Measurements from ENCODE around the gene NAXE. TPM values are rescaled to one million over a fixed set of nuclear protein-coding genes. Genes with fewer than 3 reads are reported as not detected.

NAXE gene
- total RNA-seq, 2 experiments from 2014 or later = 66.3 to 73.9 TPM

DNA sequence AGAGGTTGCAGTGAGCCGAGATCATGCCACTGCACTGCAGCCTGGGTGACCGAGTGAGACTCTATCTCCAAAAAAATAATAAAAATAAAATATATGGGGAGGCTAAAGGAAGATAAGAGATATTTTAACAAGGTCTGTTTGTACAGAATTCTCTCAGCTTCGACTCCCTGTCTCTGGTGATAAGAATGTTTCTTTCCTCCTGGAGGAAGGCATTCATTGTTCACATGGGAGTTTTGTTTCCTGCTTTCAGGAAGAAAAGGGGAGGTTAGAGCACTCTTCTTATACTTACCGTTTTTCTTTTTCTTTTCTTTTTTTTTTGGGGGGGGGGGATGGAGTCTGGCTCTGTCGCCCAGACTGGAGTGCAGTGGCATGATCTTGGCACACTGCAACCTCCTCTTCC is 2.0 kb upstream of the NAXE start:
- POLR2A ChIA-PET = no interaction called here
- CTCF ChIA-PET = interaction anchor here (1.2 kb wide), 1 partner anchor 203 kb away, joined by 4 read pairs; no protein-coding TSS in a partner anchor

DNA sequence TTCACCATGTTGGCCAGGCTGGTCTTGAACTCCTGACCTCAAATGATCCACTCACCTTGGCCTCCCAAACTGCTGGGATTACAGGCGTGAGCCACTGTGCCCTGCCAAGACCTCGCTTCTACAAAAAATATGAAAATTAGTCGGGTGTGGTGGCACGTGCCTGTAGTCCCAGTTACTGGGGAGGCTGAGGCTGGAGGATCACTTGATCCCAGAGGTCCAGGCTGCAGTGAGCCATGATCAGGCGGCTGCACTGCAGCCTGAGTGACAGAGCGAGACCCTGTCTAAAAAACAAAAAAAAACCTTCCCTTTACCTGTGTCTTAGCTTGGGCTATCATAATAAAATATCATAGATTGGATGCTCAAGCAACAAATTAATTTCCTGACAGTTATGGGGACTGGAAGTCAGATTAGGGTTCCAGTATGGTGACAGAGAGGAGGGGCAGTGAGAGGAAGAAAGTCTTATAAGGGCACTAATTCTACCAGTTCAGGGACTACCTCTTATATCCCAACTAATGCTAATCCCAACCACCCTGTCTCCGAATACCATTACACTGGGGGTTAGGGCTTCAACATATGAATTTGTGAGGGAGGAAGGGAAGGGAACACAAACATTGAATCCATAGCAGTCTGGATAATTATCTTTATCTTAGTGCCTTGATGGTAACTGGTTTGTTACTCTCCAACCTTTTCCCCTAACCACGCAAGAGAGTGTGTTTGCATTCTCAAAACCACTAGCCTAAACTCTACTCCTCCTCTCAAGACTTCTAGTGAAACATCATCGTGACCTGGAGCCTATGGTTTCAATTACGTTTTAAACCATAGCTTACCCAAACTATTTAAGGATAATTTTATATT is 1.0 kb upstream of the NAXE start:
- POLR2A ChIA-PET = interaction anchor here (0.6 to 2.7 kb wide), 5 partner anchors 9 to 89 kb away, joined by 3 to 23 read pairs (median 3); partner anchors contain the start of gene GPATCH4
- CTCF ChIA-PET = interaction anchor here (0.9 to 4.8 kb wide), 9 partner anchors 8 to 205 kb away, joined by 3 to 18 read pairs (median 3); no protein-coding TSS in a partner anchor

DNA sequence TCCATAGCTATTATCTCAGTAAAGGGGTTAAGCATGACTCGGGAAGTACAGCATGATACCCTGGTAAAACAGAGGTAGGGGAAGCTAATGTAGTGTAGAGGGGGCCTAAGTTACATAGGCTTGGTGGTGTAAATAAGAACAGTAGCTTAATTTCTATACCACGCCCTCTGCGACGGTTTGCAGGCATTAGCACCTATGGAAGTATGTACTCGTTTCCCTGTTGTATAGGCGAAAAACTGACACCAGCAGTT is 470 bp upstream of the NAXE start:
- ChIA-PET CTCF (interaction anchor here (0.9 to 4.8 kb wide), 10 partner anchors 9 to 205 kb away, joined by 3 to 18 read pairs (median 3); no protein-coding TSS in a partner anchor), POLR2A (interaction anchor here (0.6 to 2.7 kb wide), 5 partner anchors 9 to 90 kb away, joined by 3 to 23 read pairs (median 3); partner anchors contain the start of gene GPATCH4)

DNA sequence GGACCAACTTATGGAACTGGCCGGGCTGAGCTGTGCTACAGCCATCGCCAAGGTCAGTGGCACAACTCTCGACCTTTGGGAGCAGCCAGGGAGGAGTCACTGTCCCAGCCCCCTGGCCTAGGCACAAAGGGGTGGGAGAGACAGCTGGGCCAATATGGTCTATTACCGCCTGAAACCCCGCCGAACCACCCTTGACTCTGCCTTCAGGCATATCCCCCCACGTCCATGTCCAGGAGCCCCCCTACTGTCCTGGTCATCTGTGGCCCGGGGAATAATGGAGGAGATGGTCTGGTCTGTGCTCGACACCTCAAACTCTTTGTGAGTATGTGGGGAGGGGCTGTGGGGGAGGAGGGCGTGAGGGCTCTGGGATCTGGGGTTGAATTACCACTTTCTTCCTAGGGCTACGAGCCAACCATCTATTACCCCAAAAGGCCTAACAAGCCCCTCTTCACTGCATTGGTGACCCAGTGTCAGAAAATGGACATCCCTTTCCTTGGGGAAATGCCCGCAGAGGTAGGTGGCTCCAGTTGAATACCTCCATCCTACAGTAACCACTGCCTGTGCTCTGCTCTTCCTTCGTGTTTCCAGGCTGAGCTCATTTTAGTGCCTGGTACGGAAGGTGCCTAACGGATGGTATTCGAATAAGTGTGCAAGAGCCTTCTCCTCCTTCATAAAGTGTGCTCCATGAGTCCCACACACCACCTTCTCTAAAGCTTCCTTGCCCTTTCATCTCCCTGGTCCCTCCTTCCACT is 758 bp downstream of the NAXE start:
- CTCF ChIA-PET = interaction anchor here (0.9 to 4.8 kb wide), 11 partner anchors 8 to 207 kb away, joined by 3 to 18 read pairs (median 4); partner anchors contain the start of gene GPATCH4
- POLR2A ChIA-PET = interaction anchor here (0.5 to 2.7 kb wide), 7 partner anchors 8 to 282 kb away, joined by 3 to 23 read pairs (median 4); partner anchors contain the start of genes GPATCH4 and MEF2D

DNA sequence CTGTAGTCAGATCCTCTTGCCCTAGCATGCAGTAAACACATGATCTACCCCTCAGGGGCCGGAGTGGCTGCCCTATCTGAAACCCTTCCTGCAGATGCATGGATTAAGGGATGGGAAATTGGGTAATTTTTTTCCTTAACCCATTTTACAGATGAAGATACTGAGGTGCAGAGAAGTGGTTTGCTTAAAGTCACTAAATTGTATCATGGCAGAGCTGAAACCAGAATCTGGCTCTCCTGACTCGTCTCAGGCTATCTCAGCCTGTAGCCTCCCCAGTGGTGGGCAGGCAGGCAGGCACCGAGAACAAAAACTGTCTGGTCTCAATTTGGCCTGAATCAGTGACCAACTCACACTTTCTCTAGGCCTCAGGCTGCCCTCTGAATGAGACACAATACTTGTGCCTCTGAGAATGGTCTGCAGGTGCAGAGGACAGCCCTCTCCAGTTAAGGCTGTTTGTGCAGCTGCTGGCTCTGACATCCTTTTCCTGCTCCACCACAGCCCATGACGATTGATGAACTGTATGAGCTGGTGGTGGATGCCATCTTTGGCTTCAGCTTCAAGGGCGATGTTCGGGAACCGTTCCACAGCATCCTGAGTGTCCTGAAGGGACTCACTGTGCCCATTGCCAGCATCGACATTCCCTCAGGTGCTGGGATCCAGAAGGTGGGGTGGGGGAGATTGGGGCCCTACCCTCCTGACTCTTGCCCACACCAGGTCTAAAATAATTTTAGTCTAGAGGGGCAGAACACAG is 1.5 kb downstream of the NAXE start:
- POLR2A ChIA-PET = interaction anchor here (0.5 to 2.7 kb wide), 5 partner anchors 7 to 283 kb away, joined by 3 to 23 read pairs (median 10); partner anchors contain the start of genes GPATCH4 and MEF2D
- CTCF ChIA-PET = interaction anchor here (0.9 to 4.8 kb wide), 8 partner anchors 8 to 147 kb away, joined by 3 to 18 read pairs (median 4); partner anchors contain the start of gene GPATCH4

DNA sequence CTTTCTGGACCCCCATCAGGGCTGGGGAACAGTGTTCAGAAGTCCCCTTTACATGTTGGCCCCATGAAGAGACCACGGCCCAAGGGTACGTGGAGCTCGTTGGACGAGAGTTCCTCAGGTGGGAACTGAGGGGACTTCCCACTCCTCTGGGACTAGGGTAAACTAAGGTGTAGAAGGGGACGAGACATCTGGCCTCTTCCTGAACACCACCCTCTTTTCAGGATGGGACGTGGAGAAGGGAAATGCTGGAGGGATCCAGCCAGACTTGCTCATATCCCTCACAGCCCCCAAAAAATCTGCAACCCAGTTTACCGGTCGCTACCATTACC is 2.0 kb downstream of the NAXE start:
- POLR2A ChIA-PET = interaction anchor here (0.6 kb wide), 1 partner anchor 109 kb away, joined by 10 read pairs; no protein-coding TSS in a partner anchor
- CTCF ChIA-PET = interaction anchor here (1.2 to 4.8 kb wide), 5 partner anchors 10 to 148 kb away, joined by 3 to 18 read pairs (median 5); no protein-coding TSS in a partner anchor

DNA sequence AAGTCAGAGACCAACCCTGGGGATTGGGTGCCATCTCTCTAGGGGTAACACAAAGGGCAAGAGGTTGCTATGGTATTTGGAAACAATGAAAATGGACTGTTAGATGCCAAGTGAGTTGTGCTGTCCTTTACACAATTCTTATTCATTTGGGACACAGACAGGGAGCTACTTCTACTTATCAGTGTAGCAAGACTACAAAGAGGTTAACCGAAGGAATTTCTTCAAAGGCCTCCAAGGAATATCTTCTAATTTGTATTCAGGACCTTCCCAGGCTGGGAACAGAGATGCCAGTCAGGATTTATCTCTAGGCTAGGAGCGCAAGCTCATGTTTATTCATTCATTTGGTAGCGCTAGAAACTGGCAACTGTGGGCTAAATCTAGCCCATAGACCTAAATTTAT is 2.6 kb downstream of the NAXE start:
- ChIA-PET CTCF (interaction anchor here (0.6 to 4.8 kb wide), 7 partner anchors 9 to 148 kb away, joined by 3 to 18 read pairs (median 4); no protein-coding TSS in a partner anchor), POLR2A (no interaction called here)

GRCh38 chr1:156595016-156595415 is 3.4 kb downstream of the NAXE start:
- POLR2A ChIA-PET = no interaction called here
- CTCF ChIA-PET = interaction anchor here (1.9 kb wide), 1 partner anchor 114 kb away, joined by 5 read pairs; no protein-coding TSS in a partner anchor

DNA sequence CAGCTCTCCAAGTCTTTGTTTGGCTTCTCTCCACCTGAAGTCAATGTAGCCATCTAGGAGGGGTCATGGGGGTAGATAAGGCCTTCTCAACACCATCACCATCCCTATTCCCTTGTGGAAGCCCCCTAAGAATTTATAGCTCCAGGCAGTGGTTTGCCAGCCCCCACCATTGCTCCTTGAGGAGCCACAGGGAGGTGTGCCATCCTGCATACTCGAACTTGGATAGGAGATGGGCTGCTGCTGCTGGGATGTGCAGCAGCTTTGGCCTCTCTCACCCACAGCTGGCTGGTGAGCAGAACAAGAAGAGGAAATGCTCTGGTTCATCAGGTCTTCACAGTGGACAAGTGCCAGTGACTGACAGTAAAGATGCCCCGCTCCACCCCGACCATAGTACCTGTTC is 4.8 kb downstream of the NAXE start:
- POLR2A ChIA-PET = interaction anchor here (0.6 kb wide), 1 partner anchor 78 kb away, joined by 3 read pairs; no protein-coding TSS in a partner anchor

DNA sequence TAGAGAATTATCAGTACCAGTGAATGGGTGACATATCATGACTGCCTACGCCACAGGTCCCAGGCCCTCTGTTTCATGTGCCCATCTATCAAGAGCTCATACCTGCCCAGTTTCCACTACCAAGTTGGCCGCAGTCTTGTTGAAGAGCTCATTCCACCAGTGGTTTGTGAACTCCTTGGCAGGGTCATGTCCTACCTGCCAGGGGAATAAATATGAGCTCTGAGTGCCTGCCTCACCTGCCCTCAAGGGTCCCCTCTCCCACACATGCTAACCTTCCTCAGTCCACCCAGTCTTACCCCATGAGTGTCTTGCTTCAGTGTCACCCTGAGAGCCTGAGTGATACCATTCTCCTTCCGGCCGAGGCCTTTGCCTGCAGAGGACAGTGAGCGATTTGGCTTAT is 6.5 kb downstream of the NAXE start:
- ChIA-PET CTCF (interaction anchor here (0.7 to 3.0 kb wide), 3 partner anchors 10 to 54 kb away, joined by 3 to 11 read pairs (median 5); no protein-coding TSS in a partner anchor), POLR2A (no interaction called here)

More for the DNA sequence above, 4.8 kb downstream of the NAXE start:
- CTCF ChIA-PET = interaction anchor here (0.6 to 1.6 kb wide), 3 partner anchors 12 to 480 kb away, joined by 3 to 5 read pairs (median 3); no protein-coding TSS in a partner anchor

DNA sequence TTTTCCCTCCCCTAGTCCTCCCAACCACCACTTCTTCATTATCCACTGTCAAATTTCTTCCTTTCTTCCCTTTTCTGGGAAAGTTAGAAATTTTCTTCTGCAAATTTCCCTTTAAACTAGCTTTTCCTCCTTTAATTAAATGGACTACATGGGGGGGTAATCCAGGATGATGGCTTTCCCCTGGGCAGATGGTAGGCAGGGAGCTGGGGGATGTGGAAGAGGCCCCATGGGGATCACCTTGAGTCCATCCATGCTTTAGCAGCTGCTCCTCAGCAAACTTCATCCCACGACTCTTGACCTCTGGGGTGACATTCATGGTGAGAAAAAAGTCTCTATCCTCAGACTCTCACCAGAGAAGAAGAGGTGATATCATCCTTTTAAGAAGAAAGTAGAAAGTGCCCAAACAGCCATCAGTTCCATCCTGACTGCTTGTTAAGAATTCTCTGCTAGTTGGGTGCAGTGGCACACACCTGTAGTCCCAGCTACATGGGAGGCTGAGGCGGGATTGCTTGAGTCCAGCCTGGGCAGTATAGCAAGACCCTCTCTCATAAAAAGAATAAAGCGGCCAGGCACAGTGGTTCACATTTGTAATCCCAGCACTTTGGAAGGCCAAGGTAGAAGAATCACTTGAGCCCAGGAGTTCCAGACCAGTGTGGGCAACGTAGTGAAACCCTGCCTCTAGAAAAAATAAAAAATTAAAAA is 7.3 kb downstream of the NAXE start:
- ChIA-PET POLR2A (interaction anchor here (0.7 to 3.0 kb wide), 2 partner anchors 7 to 25 kb away, joined by 3 to 23 read pairs; partner anchors contain the start of gene NAXE), CTCF (interaction anchor here (1.3 to 3.0 kb wide), 6 partner anchors 10 to 213 kb away, joined by 3 to 14 read pairs (median 6); no protein-coding TSS in a partner anchor)

DNA sequence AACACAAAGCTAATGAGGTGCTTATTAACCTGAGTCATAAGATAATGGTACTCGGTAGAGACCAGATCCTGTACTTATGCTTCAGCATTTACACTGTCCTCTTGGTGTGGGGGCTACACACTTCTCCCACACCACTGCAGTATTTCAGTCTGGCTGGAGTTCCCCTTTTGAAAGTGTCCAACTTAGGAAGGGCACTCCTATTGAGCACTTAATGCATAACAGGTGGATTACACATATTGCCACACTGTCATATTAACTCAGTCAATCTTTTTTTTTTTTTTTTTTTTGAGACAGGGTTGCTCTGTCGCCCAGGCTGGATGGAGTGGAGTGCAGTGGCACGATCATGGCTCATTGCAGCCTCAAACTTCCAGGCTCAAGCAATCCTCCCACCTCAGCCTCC is 8.2 kb downstream of the NAXE start:
- ChIA-PET CTCF (interaction anchor here (0.7 to 3.0 kb wide), 12 partner anchors 8 to 289 kb away, joined by 3 to 14 read pairs (median 5); partner anchors contain the start of gene NAXE), POLR2A (interaction anchor here (0.7 to 3.0 kb wide), 3 partner anchors 8 to 129 kb away, joined by 3 to 23 read pairs (median 6); partner anchors contain the start of genes ISG20L2, METTL25B and NAXE)

DNA sequence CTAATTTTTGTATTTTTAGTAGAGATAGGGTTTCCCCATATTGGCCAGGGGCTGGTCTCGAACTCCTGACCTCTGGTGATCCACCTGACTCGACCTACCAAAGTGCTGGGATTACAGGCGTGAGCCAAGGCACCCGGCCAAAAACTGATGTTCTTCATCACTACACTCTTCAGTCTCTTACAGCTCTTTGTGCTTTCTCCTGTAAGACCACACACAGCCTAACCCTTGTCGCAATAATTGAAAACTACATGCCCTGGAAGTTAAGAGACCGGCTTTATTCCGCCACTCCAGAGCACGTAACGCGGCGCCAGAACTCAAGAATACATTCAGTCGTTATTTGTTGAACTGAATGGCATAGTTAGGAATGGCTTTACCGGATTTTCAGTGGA is 9.2 kb downstream of the NAXE start:
- POLR2A ChIA-PET = interaction anchor here (1.7 to 3.0 kb wide), 2 partner anchors 9 to 128 kb away, joined by 6 to 23 read pairs; partner anchors contain the start of genes ISG20L2, METTL25B and NAXE
- CTCF ChIA-PET = interaction anchor here (0.9 to 2.6 kb wide), 8 partner anchors 9 to 215 kb away, joined by 3 to 14 read pairs (median 5); partner anchors contain the start of gene NAXE

DNA sequence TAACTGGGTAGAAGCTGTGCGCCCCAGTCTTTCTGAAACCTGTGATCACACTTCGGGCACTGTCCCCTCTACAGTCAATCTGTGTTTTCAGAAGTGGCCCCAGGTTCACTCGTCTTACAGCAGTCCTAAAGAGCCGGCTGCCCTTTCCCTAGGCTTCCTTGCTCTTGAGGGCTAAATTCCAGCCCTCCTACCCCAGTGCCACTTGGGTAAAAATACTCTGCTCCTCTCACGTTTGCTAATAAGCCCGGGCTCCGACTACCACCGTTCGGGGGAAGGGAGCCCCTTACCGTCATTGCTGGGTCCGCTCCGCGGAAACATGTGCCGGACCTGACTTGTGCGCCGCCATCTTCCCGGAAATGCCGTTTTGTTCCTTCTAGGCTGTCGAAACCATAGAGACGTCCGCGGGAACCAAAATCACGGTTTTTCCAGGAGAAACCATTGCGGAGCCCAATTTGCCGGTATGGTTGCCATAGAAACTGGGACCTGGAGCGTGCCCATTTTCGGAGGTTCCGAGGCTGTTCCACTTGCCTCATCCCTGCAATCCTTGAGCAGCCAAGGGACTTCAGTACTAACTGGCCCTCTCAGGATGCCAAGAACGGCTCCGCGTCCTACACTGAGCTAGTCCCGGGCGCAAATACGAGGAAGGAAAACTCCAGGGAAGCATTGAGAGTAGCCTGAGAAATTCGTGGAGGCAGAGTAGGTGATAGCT is 9.7 kb downstream of the NAXE start, which contains the start of gene GPATCH4:
Gene GPATCH4, minus strand, starts transcription at position 358 of the 709 bp plus-strand sequence.
- POLR2A ChIA-PET = interaction anchor here (0.6 to 3.0 kb wide), 3 partner anchors 9 to 144 kb away, joined by 4 to 23 read pairs (median 6); partner anchors contain the start of genes ISG20L2, METTL25B and NAXE
- CTCF ChIA-PET = interaction anchor here (0.6 to 4.1 kb wide), 10 partner anchors 9 to 215 kb away, joined by 3 to 17 read pairs (median 4); partner anchors contain the start of gene NAXE

- POLR2A ChIA-PET = interaction anchor here (0.6 to 3.0 kb wide), 2 partner anchors 10 to 145 kb away, joined by 4 to 23 read pairs; partner anchors contain the start of gene NAXE
These were observed 10.3 kb downstream of the NAXE start for GRCh38 chr1:156601892-156602291.

DNA sequence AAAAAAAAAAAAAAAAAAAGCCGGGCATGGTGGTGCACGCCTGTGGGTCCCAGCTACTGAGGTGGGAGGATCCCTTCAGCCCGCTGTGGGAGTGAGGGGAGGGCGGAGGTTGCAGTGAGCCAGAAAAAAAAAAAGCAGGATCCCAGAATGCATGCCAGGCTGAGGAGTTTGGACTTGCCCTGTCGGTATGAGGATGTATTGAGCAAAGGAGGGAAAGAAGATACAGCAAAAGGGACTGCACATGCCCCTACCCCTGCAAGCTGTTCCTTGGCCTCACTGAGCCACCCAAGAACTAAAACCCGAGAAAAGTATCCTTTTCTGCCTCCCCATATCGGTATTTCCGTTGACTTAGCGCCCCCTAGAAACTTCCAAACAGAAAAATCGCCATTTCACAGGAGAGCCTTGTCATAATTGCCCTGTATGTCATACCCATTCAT is 11.0 kb downstream of the NAXE start:
- CTCF ChIA-PET = interaction anchor here (1.0 to 4.1 kb wide), 7 partner anchors 9 to 197 kb away, joined by 3 to 17 read pairs (median 4); partner anchors contain the start of gene TTC24
- POLR2A ChIA-PET = interaction anchor here (0.7 kb wide), 1 partner anchor 20 kb away, joined by 4 read pairs; no protein-coding TSS in a partner anchor

More at GRCh38 chr1:156601892-156602291, 10.3 kb downstream of the NAXE start:
- CTCF ChIA-PET = interaction anchor here (0.6 to 4.1 kb wide), 7 partner anchors 10 to 156 kb away, joined by 3 to 17 read pairs (median 4); partner anchors contain the start of gene NAXE
